B cell (primary cell): ENCODE measurements around the gene C19orf73. TPM values are rescaled to one million over a fixed set of nuclear protein-coding genes. Genes with fewer than 3 reads are reported as not detected.

Experiments used
- ATAC-seq: fragments of 200-7000 bp; cut with Tn5 transposase; one replicate; pipeline ENCODE4 v1.10.0; 2021; ENCODE audit warnings: low read depth, mild to moderate bottlenecking, moderate number of reproducible peaks, moderate library complexity
- CTCF ChIA-PET: fragments of 350-600 bp; sonication (Branson Sonifier 250); formaldehyde crosslinking; loops from one replicate; lab custom pipeline; 2021; ENCODE audit warnings: antibody characterized with exemption, inconsistent platforms; lab: Charles Lee
- POLR2A ChIA-PET: fragments of 350-600 bp; sonication (Branson Sonifier 250); formaldehyde crosslinking; loops from one replicate; lab custom pipeline; 2021; ENCODE audit warnings: antibody characterized with exemption; lab: Charles Lee
- DNase-seq: peaks from one replicate; pipeline ENCODE4 v3.0.0; 2013
- H2AFZ ChIP-seq: 2 replicates; pipeline ENCODE4 v1.6.1; 2012; ENCODE audit warnings: mild to moderate bottlenecking, low read depth, low read length; ENCODE audit not compliant: insufficient read depth, poor library complexity, severe bottlenecking
- H3K27ac ChIP-seq, 2 donors: 1 replicate in 1 of 2; 2 replicates in 1 of 2; pipeline ENCODE4 v1.5.1; 2012 to 2013; ENCODE audit warnings: low read length in 2 of 2, mild to moderate bottlenecking in 2 of 2, moderate library complexity in 1 of 2
- H3K27me3 ChIP-seq, 4 experiments: fragments of 200-600 bp in 1 of 4; sonication (generic) in 1 of 4; replicated peaks in 1 of 4; 1 replicate in 2 of 4; 2 replicates in 2 of 4; pipeline versions ENCODE4 v1.6.1 to v1.7.0; 2013 to 2016; ENCODE audit warnings: low read length in 3 of 4, mild to moderate bottlenecking in 2 of 4, mixed read lengths in 1 of 4, moderate library complexity in 1 of 4; ENCODE audit not compliant: insufficient read depth in 4 of 4, control insufficient read depth in 3 of 4; ENCODE audit errors: control extremely low read depth in 1 of 4
- H3K36me3 ChIP-seq, 2 experiments: replicated peaks in 1 of 2; 1 replicate in 1 of 2; 2 replicates in 1 of 2; pipeline versions ENCODE4 v1.6.1 to v1.7.1; 2013; ENCODE audit warnings: low read length in 1 of 2; ENCODE audit not compliant: insufficient read depth in 2 of 2, control insufficient read depth in 1 of 2; ENCODE audit errors: control extremely low read depth in 1 of 2, extremely low read depth in 1 of 2
- H3K4me1 ChIP-seq, 2 donors: fragments of 200-600 bp in 1 of 2; sonication (generic) in 1 of 2; 1 replicate in 1 of 2; 2 replicates in 1 of 2; pipeline versions ENCODE4 v1.5.1 to v1.6.1; 2013 to 2017; ENCODE audit warnings: low read length in 2 of 2; ENCODE audit not compliant: control insufficient read depth in 2 of 2, insufficient read depth in 2 of 2
- H3K4me2 ChIP-seq: replicated peaks from 2 replicates; pipeline ENCODE3; 2012; ENCODE audit warnings: mild to moderate bottlenecking, low read depth, low read length; ENCODE audit not compliant: poor library complexity, severe bottlenecking
- H3K4me3 ChIP-seq, 5 experiments: fragments of 200-600 bp in 1 of 5; sonication (generic) in 1 of 5; 1 replicate in 3 of 5; 2 replicates in 2 of 5; pipeline versions ENCODE4 v1.5.1 to v1.7.0; 2011 to 2016; ENCODE audit warnings: low read length in 4 of 5, mild to moderate bottlenecking in 4 of 5, low read depth in 2 of 5, control low read depth in 1 of 5, moderate library complexity in 1 of 5; ENCODE audit not compliant: insufficient read depth in 1 of 5; ENCODE audit errors: control extremely low read depth in 1 of 5, extremely low read depth in 1 of 5
- H3K79me2 ChIP-seq: fragments of 200-600 bp; sonication (generic); one replicate; pipeline ENCODE4 v1.6.0; 2016; ENCODE audit warnings: low read length; ENCODE audit not compliant: control insufficient read depth, insufficient read depth
- H3K9ac ChIP-seq: fragments of 200-600 bp; sonication (generic); 2 replicates; pipeline ENCODE4 v1.6.1; 2017; ENCODE audit warnings: mild to moderate bottlenecking, low read length, moderate library complexity
- H3K9me3 ChIP-seq, 3 donors: one replicate each; pipeline versions ENCODE4 v1.6.1 to v1.7.1; 2013; ENCODE audit warnings: low read length in 2 of 3; ENCODE audit not compliant: control insufficient read depth in 2 of 3, insufficient read depth in 1 of 3; ENCODE audit errors: control extremely low read depth in 1 of 3
- H4K20me1 ChIP-seq: 2 replicates; pipeline ENCODE4 v1.6.0; 2012; ENCODE audit warnings: mild to moderate bottlenecking, low read length; ENCODE audit not compliant: insufficient read depth, control insufficient read depth, poor library complexity, severe bottlenecking
- H3K27ac Mint-ChIP-seq: one replicate; pipeline ENCODE4 v1.8.0; 2021; ENCODE audit warnings: mixed read lengths
- H3K27me3 Mint-ChIP-seq: one replicate; pipeline ENCODE4 v1.8.0; 2021; ENCODE audit warnings: mixed read lengths
- H3K4me1 Mint-ChIP-seq: one replicate; pipeline ENCODE4 v1.8.0; 2021; ENCODE audit warnings: mixed read lengths
- H3K4me3 Mint-ChIP-seq: one replicate; pipeline ENCODE4 v1.8.0; 2021; ENCODE audit warnings: mixed read lengths
- H3K9me3 Mint-ChIP-seq: one replicate; pipeline ENCODE4 v1.8.0; 2022; ENCODE audit warnings: mixed read lengths; ENCODE audit not compliant: insufficient read depth
- CTCF ChIP-seq: fragments of 200-600 bp; IDR thresholded peaks from one replicate; pipeline ENCODE4 v1.8.0; 2022; ENCODE audit warnings: antibody characterized with exemption, mild to moderate bottlenecking
- EZH2 ChIP-seq: IDR thresholded peaks from 2 replicates; pipeline ENCODE4 v1.6.1; 2012; ENCODE audit warnings: borderline replicate concordance, low read depth, mild to moderate bottlenecking, moderate library complexity, low read length; ENCODE audit not compliant: insufficient read depth, poor library complexity, severe bottlenecking
- WGBS: methylation state at CpG from one replicate; pipeline ENCODE4 v1.1.5; 2013; ENCODE audit warnings: missing lambda C conversion rate; ENCODE audit not compliant: insufficient coverage; 5-methylcytosine and 5-hydroxymethylcytosine counted together
- intact Hi-C: fragments of 100-400 bp; cut with micrococcal nuclease; formaldehyde crosslinking; loops from one replicate; pipeline ENCODE4 v1.10.0; 2022
- polyA plus RNA-seq: library from polyadenylated mRNA; depleted of rRNA; stranded (reverse); fragments of >200 nt; gene quantifications from 2 replicates; pipeline ENCODE4 v1.2.3, GENCODE V29; 2012
- total RNA-seq, 2 donors: library from RNA; stranded (reverse); fragments of 120-200 nt in 1 of 2; gene quantifications; 1 replicate in 1 of 2; 2 replicates in 1 of 2; pipeline versions ENCODE4 v1.2.3 to v1.2.4, GENCODE V29; 2013 to 2022

Gene C19orf73
- total and polyA plus RNA-seq, 2 donors (not counting 1 experiment from before 2014, with no cell fraction given), result 3.9 to 8.2 TPM

DNA sequence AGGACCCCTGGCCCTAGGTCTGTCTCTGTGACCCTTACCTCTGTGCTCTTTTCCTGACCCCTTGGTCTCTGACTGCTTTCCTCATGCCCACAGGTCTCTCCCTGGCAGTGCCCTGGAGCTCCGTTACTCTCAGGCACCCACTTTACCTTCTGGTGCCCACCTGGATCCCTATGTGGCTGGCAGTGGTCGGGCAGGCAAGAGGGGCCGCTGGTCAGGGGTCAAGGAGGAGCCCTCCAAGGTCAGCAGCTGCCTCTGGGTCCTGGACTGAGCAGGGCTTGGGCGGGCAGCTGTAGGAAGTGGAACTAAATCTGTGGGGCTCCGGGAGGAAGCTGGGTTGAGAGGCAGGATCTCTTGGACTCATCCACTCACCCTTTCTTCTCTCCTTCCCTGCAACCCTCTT, 16.7 kb upstream of the C19orf73 start:
- Histone ChIP-seq H2AFZ (no peak overlapping the region), H3K4me2 (no peak overlapping the region), H3K27ac (no peak overlapping the region), H3K27me3 (peaks cover 0 to 35% (median 7%) of the 10 kb centered on the region in 4 experiments), H3K4me3 (no peak overlapping the region), H3K9me3 (peaks cover 0 to 25% (median 2%) of the 10 kb centered on the region in 3 donors), H3K4me1 (peaks cover 6 to 11% of the 10 kb centered on the region in 2 donors), H3K9ac (no peak overlapping the region), H3K36me3 (no peaks in the 10 kb centered on the region), H4K20me1 (no peaks in the 10 kb centered on the region), H3K79me2 (no peaks in the 10 kb centered on the region)
- DNase-seq, result no peak
- Mint-ChIP-seq H3K27ac (no peak overlapping the region), H3K4me1 (peaks cover 9% of the 10 kb centered on the region), H3K4me3 (no peak overlapping the region), H3K9me3 (no peaks in the 10 kb centered on the region), H3K27me3 (peaks cover 36% of the 10 kb centered on the region)
- POLR2A ChIA-PET, result no interaction called here
- WGBS, result 95% methylated on average over 3 of the region's 5 CpGs
- ATAC-seq, result no peak
- TF ChIP-seq CTCF (no peak), EZH2 (no peak)
- CTCF ChIA-PET, result no interaction called here
- intact Hi-C loops, result no loop called here

DNA sequence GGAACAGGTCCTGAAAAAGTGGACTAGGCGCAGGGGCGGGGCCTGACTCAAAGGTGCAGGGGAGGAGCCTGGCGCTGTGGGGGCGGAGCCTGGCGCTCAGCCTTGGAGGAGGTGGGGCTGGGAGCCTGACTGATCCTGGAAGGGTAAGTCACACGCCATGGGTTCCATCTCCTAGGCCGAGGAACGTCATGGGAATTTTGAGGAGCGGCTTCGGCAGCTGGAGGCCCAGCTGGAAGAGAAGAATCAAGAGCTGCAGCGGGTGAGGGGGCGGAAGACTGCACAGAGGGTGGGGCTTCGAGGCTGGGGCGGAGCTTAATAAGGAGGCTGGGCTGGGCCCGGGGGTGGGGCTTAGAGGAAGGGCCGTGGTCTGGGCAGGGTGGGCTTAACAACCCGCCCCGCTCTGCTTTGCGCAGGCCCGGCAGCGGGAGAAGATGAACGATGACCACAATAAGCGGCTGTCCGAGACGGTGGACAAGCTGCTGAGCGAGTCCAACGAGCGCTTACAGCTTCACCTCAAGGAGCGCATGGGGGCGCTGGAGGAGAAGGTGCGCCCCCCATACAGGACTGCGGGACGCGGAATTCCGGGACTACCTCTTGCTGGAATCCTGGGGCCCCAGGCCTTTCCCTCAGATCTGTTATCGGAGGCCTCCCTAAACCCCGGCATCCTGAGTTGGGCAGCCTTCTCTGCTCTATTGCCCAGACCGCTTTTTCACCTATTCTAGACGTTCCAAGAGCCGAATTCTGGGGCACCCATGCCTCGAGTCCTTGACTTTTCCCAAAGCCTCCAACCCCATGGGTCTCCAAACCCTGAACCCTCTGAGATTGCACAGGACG, 14.9 kb upstream of the C19orf73 start:
- H4K20me1 ChIP-seq, result no peaks in the 10 kb centered on the region
- Mint-ChIP-seq H3K4me3 (peak overlapping the region; percentile 56), H3K27me3 (peaks cover 36% of the 10 kb centered on the region), H3K4me1 (peaks cover 11% of the 10 kb centered on the region), H3K9me3 (no peaks in the 10 kb centered on the region), H3K27ac (no peak overlapping the region)
- no peaks in the 10 kb centered on the region for H3K36me3 ChIP-seq
- H3K4me1 ChIP-seq, result peaks cover 6 to 11% of the 10 kb centered on the region in 2 donors
- H2AFZ ChIP-seq, result peak overlapping the region; percentile 36
- peak overlapping the region; percentile 26 for H3K9ac ChIP-seq
- WGBS, result 39% methylated on average over 41 of the region's 42 CpGs
- ChIA-PET CTCF (interaction anchor here (0.5 to 1.6 kb wide), 5 partner anchors 13 to 51 kb away, joined by 3 to 4 read pairs (median 4); partner anchors contain the start of gene LIN7B), POLR2A (no interaction called here)
- peak overlapping the region in 2 of 5 experiments; percentile 25 to 43 for H3K4me3 ChIP-seq
- ATAC-seq, result peak; percentile 60
- intact Hi-C loops, result no loop called here
- peaks cover 0 to 40% (median 2%) of the 10 kb centered on the region in 3 donors for H3K9me3 ChIP-seq
- DNase-seq, result peak; percentile 55
- peak overlapping the region; percentile 66 for H3K4me2 ChIP-seq
- peaks cover 0 to 35% (median 7%) of the 10 kb centered on the region in 4 experiments for H3K27me3 ChIP-seq
- TF ChIP-seq CTCF (no peak), EZH2 (no peak)
- H3K79me2 ChIP-seq, result no peaks in the 10 kb centered on the region
- H3K27ac ChIP-seq, result no peak overlapping the region
